ENCODE data around the gene CCHCR1. TPM values are rescaled to one million over a fixed set of nuclear protein-coding genes. Genes with fewer than 3 reads are reported as not detected.

Gene CCHCR1
- total RNA-seq, result 14.4 and 21.2 TPM in 2 replicates

DNA sequence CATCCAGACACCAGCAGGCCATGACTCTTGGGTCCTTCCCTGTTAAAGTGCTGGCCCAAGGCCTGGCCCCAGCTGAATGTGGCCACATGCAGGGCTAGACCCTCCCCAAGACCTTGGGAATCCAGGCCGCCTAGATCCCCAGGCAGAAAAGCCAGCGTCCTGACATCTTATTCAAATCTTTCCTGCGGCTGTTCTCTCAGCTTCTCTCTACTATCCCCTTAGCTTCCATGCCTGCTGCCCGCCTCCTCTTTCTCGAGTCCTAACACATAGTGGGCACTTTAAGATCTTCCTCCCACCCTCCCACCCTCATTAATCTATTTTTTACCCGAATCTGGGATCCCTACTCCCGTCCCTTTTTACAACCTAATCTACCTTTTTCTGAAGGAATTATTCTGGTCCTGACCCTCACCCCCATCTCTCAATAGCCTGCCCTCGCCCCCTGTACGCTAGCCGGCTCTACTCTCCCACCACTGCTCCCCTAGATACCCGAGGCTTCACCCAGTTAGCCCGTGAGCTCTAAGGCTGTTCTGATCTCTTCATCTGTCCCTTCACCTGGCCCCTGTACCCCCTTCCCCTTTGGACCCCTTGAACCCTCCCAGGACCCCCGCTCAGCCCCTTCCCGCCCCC, at the start of gene CCHCR1:
CCHCR1 (minus strand) TSS at position 290 of the 627 bp plus-strand sequence; CDS start at position 88, 202 bp downstream.

GRCh38 chr6:31170600-31170881, 12.9 kb upstream of the CCHCR1 start, which contains the start of gene POU5F1:
TSS of gene POU5F1 (minus strand) at chr6:31170682. CDS start at chr6:31170620, 62 bp downstream.

DNA sequence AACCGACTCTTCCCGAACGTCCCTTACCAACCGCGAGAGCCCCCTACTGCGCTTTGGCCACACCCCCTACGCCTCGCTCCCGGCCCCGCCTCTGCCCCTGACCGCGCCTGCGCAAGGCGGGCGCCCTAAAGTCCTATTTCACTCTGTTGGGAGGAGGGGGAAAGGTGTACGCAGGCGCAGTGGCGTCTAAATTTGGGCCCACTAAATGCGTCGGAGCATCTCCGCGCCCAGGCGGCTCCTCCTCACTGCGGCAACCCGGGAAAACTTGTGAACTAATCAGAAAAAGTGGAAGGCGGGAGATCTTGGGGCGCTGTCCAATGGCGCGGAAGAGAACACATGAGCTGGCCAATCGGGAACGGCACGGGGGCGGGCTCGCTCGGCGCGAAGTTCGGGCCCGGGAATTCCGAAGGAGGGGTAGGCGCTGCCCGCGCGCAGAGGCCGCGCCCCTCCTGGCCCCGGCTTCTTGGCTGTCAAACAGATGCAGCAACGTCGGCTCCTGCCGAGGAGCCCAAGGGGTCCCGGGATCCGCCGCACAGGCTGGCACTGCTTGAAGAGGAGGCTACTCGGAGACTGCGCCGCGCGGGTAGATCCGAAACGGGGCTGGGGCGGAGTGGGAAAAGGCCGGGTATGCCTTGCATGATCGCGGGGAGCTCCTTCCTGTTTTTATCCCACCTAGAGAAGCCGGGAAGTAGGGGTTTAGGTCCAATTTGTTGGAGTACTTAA, 699 bp upstream of the CCHCR1 start, which contains the start of gene TCF19:
TCF19 (plus strand) TSS at position 450 of the 723 bp plus-strand sequence. CDS start 881 bp downstream, outside the sequence.

GRCh38 chr6:31138982-31139381, 18.6 kb downstream of the CCHCR1 start, which contains the start of gene PSORS1C2:
TSS of gene PSORS1C2 (minus strand) at chr6:31139066. CDS start at chr6:31139026, 40 bp downstream.

GRCh38 chr6:31120151-31120915, 37.3 kb downstream of the CCHCR1 start, which contains the start of gene CDSN:
TSS of gene CDSN (minus strand) at chr6:31120446. CDS start at chr6:31120419, 27 bp downstream.

GRCh38 chr6:31114541-31114878, 43.1 kb downstream of the CCHCR1 start, which contains the start of gene PSORS1C1:
TSS of gene PSORS1C1 (plus strand) at chr6:31114800. CDS start at chr6:31129633, 14,833 bp downstream.

GRCh38 chr6:31112478-31112877, 45.1 kb downstream of the CCHCR1 start, which contains the start of gene C6orf15:
TSS of gene C6orf15 (minus strand) at chr6:31112575. CDS start at chr6:31112555, 20 bp downstream.

Small RNA genes within 50 kb of the gene (small RNA-seq; reads per million reads assigned to genes)
- not detected for gene POLR2LP1

Other genes starting within 250 kb of the CCHCR1 start
- gene GTF2H4, start 249.6 kb downstream of the CCHCR1 start, total RNA-seq, result 18.8 and 27.2 TPM in 2 replicates
- 18.8 and 22.1 TPM in 2 replicates for gene VARS2, start 243.6 kb downstream of the CCHCR1 start, total RNA-seq
- gene SFTA2, start 225.6 kb downstream of the CCHCR1 start, total RNA-seq, result 0.39 and 0.87 TPM in 2 replicates
- gene MUCL3, start 216.8 kb downstream of the CCHCR1 start, total RNA-seq, result not detected in 2 replicates
- gene MUC21, start 174.1 kb downstream of the CCHCR1 start, total RNA-seq, result not detected in 2 replicates
- gene MUC22, start 147.3 kb downstream of the CCHCR1 start, total RNA-seq, result 0.11 TPM in 1 of 2 replicates, not detected in the other
- gene C6orf15, start 45.2 kb downstream of the CCHCR1 start, total RNA-seq, result 1.2 and 1.3 TPM in 2 replicates
- gene PSORS1C1, start 43.0 kb downstream of the CCHCR1 start, total RNA-seq, result 4.6 and 41.2 TPM in 2 replicates
- 54.4 and 69.1 TPM in 2 replicates for gene CDSN, start 37.4 kb downstream of the CCHCR1 start, total RNA-seq
- not detected in 2 replicates for gene PSORS1C2, start 18.7 kb downstream of the CCHCR1 start, total RNA-seq
- 14.5 and 16.9 TPM in 2 replicates for gene TCF19, start 787 bp upstream of the CCHCR1 start, total RNA-seq
- gene POU5F1, start 12.9 kb upstream of the CCHCR1 start, total RNA-seq, result not detected in 2 replicates
- gene HLA-C, start 114.3 kb upstream of the CCHCR1 start, total RNA-seq, result 157 and 188 TPM in 2 replicates
- gene HLA-B, start 199.4 kb upstream of the CCHCR1 start, total RNA-seq, result 5.9 and 11.6 TPM in 2 replicates
- 28.3 and 31.0 TPM in 2 replicates for gene MICA, start 245.8 kb upstream of the CCHCR1 start, total RNA-seq

Data from placental epithelial cell (primary cell).